Measurements from ENCODE around the gene PREX1. TPM values are rescaled to one million over a fixed set of nuclear protein-coding genes. Genes with fewer than 3 reads are reported as not detected.

PREX1 gene
- total RNA-seq, 2 donors from 2014 or later: 132 to 167 TPM

GRCh38 chr20:48711696-48712464 is 115.9 kb downstream of the PREX1 start:
- ATAC-seq (no peak), DNase-seq (ENCODE audit: low spot score) (peak; percentile 56)
- peak overlapping the region; percentile 68 for H3K4me3 Mint-ChIP-seq
- peak overlapping the region; percentile 100 for H3K27ac Mint-ChIP-seq
- H3K36me3 Mint-ChIP-seq: peaks cover 7% of the 10 kb centered on the region
- H3K9me3 Mint-ChIP-seq: no peaks in the 10 kb centered on the region
- H3K4me1 Mint-ChIP-seq (ENCODE audit: low read depth in 2 of 2): peaks cover 73 to 78% of the 10 kb centered on the region in 2 donors
- H3K27me3 Mint-ChIP-seq: no peaks in the 10 kb centered on the region

GRCh38 chr20:48711044-48711428 is 116.8 kb downstream of the PREX1 start:
- ATAC-seq (no peak), DNase-seq (ENCODE audit: low spot score) (peak; percentile 54)
- Mint-ChIP-seq H3K9me3 (no peaks in the 10 kb centered on the region), H3K36me3 (peaks cover 11% of the 10 kb centered on the region), H3K27me3 (no peaks in the 10 kb centered on the region), H3K4me3 (no peak overlapping the region), H3K4me1 (ENCODE audit: low read depth in 2 of 2) (peaks cover 74 to 78% of the 10 kb centered on the region in 2 donors), H3K27ac (peak overlapping the region; percentile 51 to 100)

GRCh38 chr20:48710341-48711043 is 117.3 kb downstream of the PREX1 start:
- H3K9me3 Mint-ChIP-seq: no peaks in the 10 kb centered on the region
- peaks cover 11% of the 10 kb centered on the region for H3K36me3 Mint-ChIP-seq
- H3K4me3 Mint-ChIP-seq: no peak overlapping the region
- DNase-seq (ENCODE audit: low spot score): peak; percentile 51
- peak overlapping the region; percentile 51 to 100 for H3K27ac Mint-ChIP-seq
- no peaks in the 10 kb centered on the region for H3K27me3 Mint-ChIP-seq
- H3K4me1 Mint-ChIP-seq (ENCODE audit: low read depth in 2 of 2): peaks cover 72 to 78% of the 10 kb centered on the region in 2 donors
- no peak for ATAC-seq

- DNase-seq (ENCODE audit: low spot score): peak; percentile 20
- peak overlapping the region; percentile 51 to 100 for H3K27ac Mint-ChIP-seq
These were observed 118.1 kb downstream of the PREX1 start for GRCh38 chr20:48709744-48710143.

GRCh38 chr20:48709058-48709691 is 118.6 kb downstream of the PREX1 start:
- peak overlapping the region; percentile 51 to 100 for H3K27ac Mint-ChIP-seq
- H3K9me3 Mint-ChIP-seq: no peaks in the 10 kb centered on the region
- H3K27me3 Mint-ChIP-seq: no peaks in the 10 kb centered on the region
- no peak overlapping the region for H3K4me3 Mint-ChIP-seq
- DNase-seq (ENCODE audit: low spot score): peak; percentile 47
- ATAC-seq: no peak
- peaks cover 69 to 76% of the 10 kb centered on the region in 2 donors for H3K4me1 Mint-ChIP-seq (ENCODE audit: low read depth in 2 of 2)
- peaks cover 15% of the 10 kb centered on the region for H3K36me3 Mint-ChIP-seq

More at GRCh38 chr20:48709744-48710143, 118.1 kb downstream of the PREX1 start:
- Mint-ChIP-seq H3K4me1 (ENCODE audit: low read depth in 2 of 2) (peaks cover 70 to 76% of the 10 kb centered on the region in 2 donors), H3K36me3 (peaks cover 15% of the 10 kb centered on the region), H3K27me3 (no peaks in the 10 kb centered on the region), H3K4me3 (no peak overlapping the region), H3K9me3 (no peaks in the 10 kb centered on the region)
- no peak for ATAC-seq

- Mint-ChIP-seq H3K4me3 (no peak overlapping the region), H3K27me3 (no peaks in the 10 kb centered on the region)
- no peak for ATAC-seq
These were observed 119.2 kb downstream of the PREX1 start for GRCh38 chr20:48708630-48709029.

GRCh38 chr20:48708116-48708515 is 119.7 kb downstream of the PREX1 start:
- DNase-seq (ENCODE audit: low spot score) (peak; percentile 28), ATAC-seq (no peak)
- Mint-ChIP-seq H3K27ac (peak overlapping the region; percentile 51 to 100), H3K36me3 (peaks cover 15% of the 10 kb centered on the region), H3K27me3 (no peaks in the 10 kb centered on the region), H3K9me3 (no peaks in the 10 kb centered on the region), H3K4me1 (ENCODE audit: low read depth in 2 of 2) (peaks cover 68 to 72% of the 10 kb centered on the region in 2 donors), H3K4me3 (no peak overlapping the region)

More at GRCh38 chr20:48708630-48709029, 119.2 kb downstream of the PREX1 start:
- Mint-ChIP-seq H3K9me3 (no peaks in the 10 kb centered on the region), H3K4me1 (ENCODE audit: low read depth in 2 of 2) (peaks cover 68 to 73% of the 10 kb centered on the region in 2 donors), H3K36me3 (peaks cover 15% of the 10 kb centered on the region), H3K27ac (peak overlapping the region; percentile 51 to 100)
- peak; percentile 20 for DNase-seq (ENCODE audit: low spot score)

- H3K9me3 Mint-ChIP-seq: no peaks in the 10 kb centered on the region
- ATAC-seq: peak in 1 of 2 donors; percentile 31
- no peaks in the 10 kb centered on the region for H3K27me3 Mint-ChIP-seq
- DNase-seq (ENCODE audit: low spot score): peak; percentile 49
- peak overlapping the region; percentile 68 for H3K4me3 Mint-ChIP-seq
- H3K27ac Mint-ChIP-seq: peak overlapping the region; percentile 87 to 90
- H3K36me3 Mint-ChIP-seq: peaks cover 15% of the 10 kb centered on the region
- H3K4me1 Mint-ChIP-seq (ENCODE audit: low read depth in 2 of 2): peaks cover 60 to 66% of the 10 kb centered on the region in 2 donors
These were observed 121.0 kb downstream of the PREX1 start for GRCh38 chr20:48706710-48707365.

- Mint-ChIP-seq H3K4me3 (peak overlapping the region; percentile 68), H3K36me3 (peaks cover 15% of the 10 kb centered on the region), H3K9me3 (no peaks in the 10 kb centered on the region), H3K4me1 (ENCODE audit: low read depth in 2 of 2) (peaks cover 66 to 69% of the 10 kb centered on the region in 2 donors), H3K27me3 (no peaks in the 10 kb centered on the region), H3K27ac (peak overlapping the region; percentile 87 to 90)
- DNase-seq (ENCODE audit: low spot score): peak; percentile 39
- peak in 1 of 2 donors; percentile 51 for ATAC-seq
These were observed 121.6 kb downstream of the PREX1 start for GRCh38 chr20:48706116-48706656.

GRCh38 chr20:48705240-48706115 is 122.3 kb downstream of the PREX1 start:
- no peak for DNase-seq (ENCODE audit: low spot score)
- peak overlapping the region; percentile 28 for H3K4me3 Mint-ChIP-seq
- peaks cover 66 to 71% of the 10 kb centered on the region in 2 donors for H3K4me1 Mint-ChIP-seq (ENCODE audit: low read depth in 2 of 2)
- peak overlapping the region; percentile 87 to 90 for H3K27ac Mint-ChIP-seq
- H3K36me3 Mint-ChIP-seq: peaks cover 15% of the 10 kb centered on the region
- H3K27me3 Mint-ChIP-seq: no peaks in the 10 kb centered on the region
- ATAC-seq: no peak
- no peaks in the 10 kb centered on the region for H3K9me3 Mint-ChIP-seq

- Mint-ChIP-seq H3K4me3 (no peak overlapping the region), H3K36me3 (peaks cover 20% of the 10 kb centered on the region), H3K27ac (peak overlapping the region; percentile 87 to 90), H3K27me3 (no peaks in the 10 kb centered on the region), H3K9me3 (peaks cover under 1% of the 10 kb centered on the region), H3K4me1 (ENCODE audit: low read depth in 2 of 2) (peaks cover 66 to 68% of the 10 kb centered on the region in 2 donors)
- no peak for ATAC-seq
- peak; percentile 18 for DNase-seq (ENCODE audit: low spot score)
These were observed 123.0 kb downstream of the PREX1 start for GRCh38 chr20:48704761-48705160.

- Mint-ChIP-seq H3K4me3 (no peak overlapping the region), H3K9me3 (peaks cover 5% of the 10 kb centered on the region), H3K27ac (peak overlapping the region; percentile 87 to 90), H3K36me3 (peaks cover 30% of the 10 kb centered on the region), H3K27me3 (no peaks in the 10 kb centered on the region), H3K4me1 (ENCODE audit: low read depth in 2 of 2) (peaks cover 66 to 70% of the 10 kb centered on the region in 2 donors)
- DNase-seq (ENCODE audit: low spot score) (peak; percentile 49), ATAC-seq (no peak)
These were observed 124.1 kb downstream of the PREX1 start for GRCh38 chr20:48703511-48704219.

Data from natural killer cell treated with Interleukin-12 subunit alpha and Interleukin-12 subunit beta and Interleukin-15 and Interleukin-18, amount 100 ng/mL, for 72 hours (primary cell).